ENCODE results near the gene UCP2.
"Not testable (repeated sequence)": the region's sequence is repeated elsewhere in the genome, so short reads cannot be mapped to it uniquely, and the experiment has no call there.

UCP2 gene

DNA sequence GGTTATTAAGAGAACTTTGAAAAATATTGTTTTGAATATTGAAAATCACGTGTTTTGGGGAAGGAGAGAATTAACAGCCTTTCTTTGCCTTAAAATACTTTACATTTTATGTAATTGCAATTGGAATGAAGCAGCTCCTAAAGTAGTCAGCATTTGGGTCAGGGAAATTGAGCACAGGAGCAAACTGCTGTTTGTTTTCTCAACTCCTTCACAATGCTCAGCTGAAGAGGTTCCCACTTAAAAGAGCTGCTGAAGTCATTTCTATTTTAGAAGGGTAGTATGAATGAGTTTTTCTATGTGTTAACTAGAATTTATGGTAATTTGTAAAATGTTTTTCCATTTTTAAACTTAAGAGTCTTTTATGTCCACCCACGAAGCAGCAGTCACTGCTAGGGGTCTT lies 8.1 kb upstream of the UCP2 start:
- TF ChIP-seq MYC (IDR thresholded peaks at IDR 0.05; ENCODE audit: low read depth, low read length) (no peak), POLR2A (IDR thresholded peaks at IDR 0.05; ENCODE audit: extremely low read depth, insufficient read length) (no peak), MAX (IDR thresholded peaks at IDR 0.05; ENCODE audit: low read depth, low read length) (no peak)
- TF ChIP-seq, protein P1, sequence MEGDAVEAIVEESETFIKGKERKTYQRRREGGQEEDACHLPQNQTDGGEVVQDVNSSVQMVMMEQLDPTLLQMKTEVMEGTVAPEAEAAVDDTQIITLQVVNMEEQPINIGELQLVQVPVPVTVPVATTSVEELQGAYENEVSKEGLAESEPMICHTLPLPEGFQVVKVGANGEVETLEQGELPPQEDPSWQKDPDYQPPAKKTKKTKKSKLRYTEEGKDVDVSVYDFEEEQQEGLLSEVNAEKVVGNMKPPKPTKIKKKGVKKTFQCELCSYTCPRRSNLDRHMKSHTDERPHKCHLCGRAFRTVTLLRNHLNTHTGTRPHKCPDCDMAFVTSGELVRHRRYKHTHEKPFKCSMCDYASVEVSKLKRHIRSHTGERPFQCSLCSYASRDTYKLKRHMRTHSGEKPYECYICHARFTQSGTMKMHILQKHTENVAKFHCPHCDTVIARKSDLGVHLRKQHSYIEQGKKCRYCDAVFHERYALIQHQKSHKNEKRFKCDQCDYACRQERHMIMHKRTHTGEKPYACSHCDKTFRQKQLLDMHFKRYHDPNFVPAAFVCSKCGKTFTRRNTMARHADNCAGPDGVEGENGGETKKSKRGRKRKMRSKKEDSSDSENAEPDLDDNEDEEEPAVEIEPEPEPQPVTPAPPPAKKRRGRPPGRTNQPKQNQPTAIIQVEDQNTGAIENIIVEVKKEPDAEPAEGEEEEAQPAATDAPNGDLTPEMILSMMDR (IDR thresholded peaks at IDR 0.05; ENCODE audit: low read depth, low read length): no peak
- DNase-seq (ENCODE audit: low read depth): no peak
- H3K4me3 ChIP-seq (ENCODE audit: low read depth, low read length): no peak overlapping the region

DNA sequence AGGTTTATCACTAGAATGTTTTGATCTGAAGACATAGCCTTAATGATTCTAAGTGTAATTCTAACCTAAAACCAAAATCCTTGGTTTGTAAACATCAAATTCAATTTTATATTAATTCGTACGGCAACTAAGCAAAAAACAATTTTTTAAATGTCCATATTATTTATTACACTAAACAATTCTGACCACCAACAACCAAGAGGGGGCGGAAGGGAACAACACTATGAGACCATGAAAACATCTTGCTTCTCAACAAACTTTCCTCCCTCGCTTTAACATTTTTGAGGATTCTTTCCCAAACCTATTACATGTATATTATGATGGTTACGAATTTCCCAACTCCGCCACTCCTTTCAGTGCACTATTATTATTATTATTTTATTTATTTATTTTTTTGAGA lies 6.5 kb upstream of the UCP2 start:
- no peak for DNase-seq (ENCODE audit: low read depth)
- TF ChIP-seq MYC (IDR thresholded peaks at IDR 0.05; ENCODE audit: low read depth, low read length): no peak

DNA sequence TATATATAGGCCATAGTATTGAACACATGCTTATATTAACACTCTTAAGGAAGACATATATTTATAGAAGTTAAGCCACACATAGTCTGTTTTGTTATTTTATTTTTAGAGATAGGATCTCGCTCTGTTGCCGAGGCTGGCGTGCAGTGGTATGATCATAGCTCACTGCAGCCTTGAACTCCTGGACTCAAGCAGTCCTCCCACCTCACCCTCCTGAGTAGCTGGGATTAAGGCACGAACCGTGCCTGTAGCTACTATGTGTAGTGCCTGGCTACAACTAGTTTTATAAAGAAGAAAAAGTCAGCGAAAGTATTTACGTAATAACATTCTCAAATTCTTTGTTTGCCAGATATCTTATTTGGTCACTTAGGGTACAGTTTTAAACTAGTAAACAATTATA lies 5.6 kb upstream of the UCP2 start:
- no peak for DNase-seq (ENCODE audit: low read depth)
- TF ChIP-seq MYC (IDR thresholded peaks at IDR 0.05; ENCODE audit: low read depth, low read length): no peak
- TF ChIP-seq MAX (IDR thresholded peaks at IDR 0.05; ENCODE audit: low read depth, low read length): no peak
- no peak overlapping the region for H3K4me3 ChIP-seq (ENCODE audit: low read depth, low read length)

More for the DNA sequence above, 6.5 kb upstream of the UCP2 start:
- H3K4me3 ChIP-seq (ENCODE audit: low read depth, low read length): no peak overlapping the region

DNA sequence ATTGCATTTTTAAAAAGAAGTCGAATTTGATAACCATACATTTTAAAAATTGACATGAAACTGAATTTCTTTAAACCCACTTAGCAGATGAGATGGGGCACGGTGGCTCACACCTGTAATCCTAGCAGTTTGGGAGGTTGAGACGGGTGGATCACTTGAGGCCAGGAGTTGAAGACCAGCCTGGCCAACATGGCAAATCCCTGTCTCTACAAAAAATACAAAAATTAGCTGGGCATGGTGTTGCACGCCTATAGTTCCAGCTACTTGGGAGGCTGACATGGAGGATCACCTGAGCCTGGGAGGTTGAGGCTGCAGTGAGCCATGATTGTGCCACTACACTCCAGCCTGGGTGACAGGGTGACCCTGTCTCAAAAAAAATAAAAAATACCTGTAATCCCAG lies 3.0 kb upstream of the UCP2 start:
- H3K4me3 ChIP-seq (ENCODE audit: low read depth, low read length); DNase-seq (ENCODE audit: low read depth): not testable (repeated sequence)

DNA sequence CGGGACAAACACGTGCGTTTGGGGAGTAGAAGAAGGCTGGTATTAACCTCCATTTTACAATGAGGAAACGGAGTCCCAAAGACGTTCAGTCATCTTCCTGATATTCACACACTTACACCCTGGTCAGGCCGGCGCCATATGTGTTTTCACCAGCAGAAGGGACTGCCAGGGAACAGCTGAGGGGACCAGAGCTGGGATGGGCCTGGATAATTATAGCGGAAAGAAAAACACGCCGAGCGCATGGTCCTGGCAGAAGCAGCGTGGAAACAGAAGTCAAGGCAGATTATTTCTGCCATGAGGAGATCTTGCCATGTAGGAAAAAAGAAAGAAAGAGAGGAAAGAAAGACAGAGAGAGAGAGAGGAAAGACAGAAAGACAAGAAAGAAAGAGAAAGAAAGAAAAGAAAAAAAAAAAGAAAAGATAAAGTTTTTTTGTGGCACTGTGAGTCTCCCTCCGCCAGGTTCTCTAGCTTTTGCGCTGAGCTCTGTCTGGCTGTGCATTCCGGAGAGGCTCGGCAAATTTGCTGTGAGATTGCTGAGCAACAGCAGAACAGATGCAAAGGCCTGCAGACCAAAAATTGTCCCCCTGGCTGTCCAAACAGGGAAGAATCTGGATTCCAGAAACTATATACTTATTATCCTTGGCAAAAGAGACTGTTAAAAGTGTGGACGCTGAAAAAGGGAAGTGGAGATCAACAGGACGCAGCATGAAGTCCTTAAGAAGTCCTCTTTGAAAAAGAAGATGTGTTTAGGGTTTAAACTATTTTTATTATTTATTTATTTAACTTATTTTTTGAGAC lies 1.3 kb upstream of the UCP2 start:
- DNase-seq (ENCODE audit: low read depth): peak; percentile 78
- peak overlapping the region; percentile 54 for H3K4me3 ChIP-seq (ENCODE audit: low read depth, low read length)
- TF ChIP-seq MAX (IDR thresholded peaks at IDR 0.05; ENCODE audit: low read depth, low read length): peak; percentile 96
- peak; percentile 92 for TF ChIP-seq MYC (IDR thresholded peaks at IDR 0.05; ENCODE audit: low read depth, low read length)
- no peak for TF ChIP-seq POLR2A (IDR thresholded peaks at IDR 0.05; ENCODE audit: extremely low read depth, insufficient read length)
- TF ChIP-seq, protein P1 (IDR thresholded peaks at IDR 0.05; ENCODE audit: low read depth, low read length): no peak

- peak overlapping the region; percentile 79 for H3K4me3 ChIP-seq (ENCODE audit: low read depth, low read length)
Observed at GRCh38 chr11:73982990-73983740, 522 bp upstream of the UCP2 start.

GRCh38 chr11:73981051-73981805 lies 1.4 kb downstream of the UCP2 start:
- H3K4me3 ChIP-seq (ENCODE audit: low read depth, low read length): peak overlapping the region; percentile 87
- DNase-seq (ENCODE audit: low read depth): peak; percentile 25
- TF ChIP-seq MAX (IDR thresholded peaks at IDR 0.05; ENCODE audit: low read depth, low read length) (no peak), MYC (IDR thresholded peaks at IDR 0.05; ENCODE audit: low read depth, low read length) (no peak), POLR2A (IDR thresholded peaks at IDR 0.05; ENCODE audit: extremely low read depth, insufficient read length) (no peak)
- TF ChIP-seq, protein P1 (IDR thresholded peaks at IDR 0.05; ENCODE audit: low read depth, low read length): no peak

More at GRCh38 chr11:73982990-73983740, 522 bp upstream of the UCP2 start:
- peak; percentile 76 for TF ChIP-seq POLR2A (IDR thresholded peaks at IDR 0.05; ENCODE audit: extremely low read depth, insufficient read length)
- TF ChIP-seq MAX (IDR thresholded peaks at IDR 0.05; ENCODE audit: low read depth, low read length): no peak
- TF ChIP-seq MYC (IDR thresholded peaks at IDR 0.05; ENCODE audit: low read depth, low read length): peak; percentile 23; the same call in 1 of the 2 replicates
- peak; percentile 100 for DNase-seq (ENCODE audit: low read depth)

All from NB4 (cell line).